Right ventricle myocardium inferior (tissue), 1 donor: ENCODE results near the gene PDE2A. TPM values are rescaled to one million over a fixed set of nuclear protein-coding genes. Genes with fewer than 3 reads are reported as not detected.

Experiments
- ATAC-seq: fragments of 200-7000 bp; cut with Tn5 transposase; one replicate; pipeline ENCODE4 v1.9.1; 2020; ENCODE audit warnings: mild to moderate bottlenecking, moderate library complexity
- DNase-seq: peaks from one replicate; pipeline ENCODE4 v3.0.0; 2021; ENCODE audit errors: missing footprints
- intact Hi-C: fragments of 100-400 bp; cut with DNase I; formaldehyde crosslinking; loops from one replicate; pipeline ENCODE4 v1.11.0; 2022
- total RNA-seq: library from RNA; stranded (reverse); fragmentation: NEBNext Ultra II Directional; extraction: Animal tissue kit (Norgen Biotek cat#: 25700); gene quantifications from one replicate; pipeline ENCODE4 v1.2.1, GENCODE V29; 2021
- donor health status: DM: no; HTN: yes; CAD: no; lungs with severe emphysema.

The PDE2A gene
- total RNA-seq, 1 donor from 2014 or later: 41.2 TPM

DNA sequence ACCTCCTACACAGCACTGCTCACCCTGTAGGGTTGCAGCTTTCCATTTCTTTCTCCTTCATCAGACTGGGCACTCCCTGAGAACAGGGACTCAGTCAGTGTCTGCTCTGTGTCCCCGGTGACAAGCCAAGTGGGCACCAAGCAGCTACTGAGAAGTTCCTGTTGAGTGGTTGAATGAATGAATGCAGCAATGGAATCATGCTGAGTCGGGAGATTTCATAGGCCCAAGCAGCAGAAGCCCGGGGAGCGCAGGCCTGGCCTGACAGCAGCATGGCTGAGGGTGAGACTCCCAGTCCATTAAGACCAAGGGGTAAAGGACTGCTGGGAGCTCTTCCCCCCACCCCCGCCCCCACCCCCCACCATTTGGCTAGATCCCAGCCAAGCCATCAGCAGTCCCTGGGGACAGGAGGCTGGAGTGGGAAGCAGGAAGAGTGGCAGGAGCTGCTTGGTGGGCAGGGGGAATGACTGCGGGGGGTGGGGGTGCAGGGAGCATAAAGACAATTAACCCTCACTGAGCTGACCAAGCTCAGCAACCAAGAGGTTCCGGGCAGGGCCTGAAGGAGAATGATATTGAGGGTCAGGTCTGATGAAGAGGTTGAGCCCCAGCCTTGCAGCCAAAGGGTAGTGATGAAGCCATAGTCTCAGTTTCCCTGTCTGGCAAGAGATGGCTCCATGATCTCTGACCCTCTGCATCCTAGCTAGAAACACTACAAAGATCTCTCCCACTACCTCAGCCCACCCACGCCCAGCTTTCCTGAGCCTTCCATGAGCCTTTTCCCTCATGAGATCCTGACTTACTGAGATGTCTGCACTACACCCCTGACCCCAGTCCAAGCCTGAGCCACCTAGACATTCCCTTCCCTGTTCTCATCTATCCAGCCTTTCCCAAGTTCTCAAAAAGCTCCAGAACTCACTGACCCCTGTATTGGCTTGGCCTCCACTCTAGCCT, 2.8 kb downstream of the PDE2A start:
- intact Hi-C loops: no loop called here
- ATAC-seq: no peak

DNA sequence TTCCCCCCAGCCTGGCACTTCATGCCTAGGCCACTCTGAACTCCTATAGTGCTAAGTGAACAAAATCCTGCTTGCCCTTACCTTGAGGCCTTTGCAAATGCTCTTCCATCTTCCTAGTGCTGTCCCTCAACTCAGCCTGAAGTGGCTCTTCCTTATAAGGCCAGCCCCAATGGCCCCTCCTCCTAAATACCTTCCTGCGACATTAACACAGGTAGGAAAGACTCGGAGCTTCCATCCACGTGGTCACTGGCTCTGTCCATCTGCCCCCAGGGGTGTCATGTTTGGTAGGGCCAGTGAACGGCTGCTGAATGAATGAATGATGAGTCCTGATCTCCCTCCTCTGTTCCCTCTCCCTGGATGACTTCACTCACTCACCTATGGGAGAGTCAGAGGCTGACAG, 4.2 kb downstream of the PDE2A start:
- ATAC-seq (no peak), DNase-seq (no peak)
- intact Hi-C loops: no loop called here

More for the DNA sequence above, 2.8 kb downstream of the PDE2A start:
- DNase-seq: no peak

DNA sequence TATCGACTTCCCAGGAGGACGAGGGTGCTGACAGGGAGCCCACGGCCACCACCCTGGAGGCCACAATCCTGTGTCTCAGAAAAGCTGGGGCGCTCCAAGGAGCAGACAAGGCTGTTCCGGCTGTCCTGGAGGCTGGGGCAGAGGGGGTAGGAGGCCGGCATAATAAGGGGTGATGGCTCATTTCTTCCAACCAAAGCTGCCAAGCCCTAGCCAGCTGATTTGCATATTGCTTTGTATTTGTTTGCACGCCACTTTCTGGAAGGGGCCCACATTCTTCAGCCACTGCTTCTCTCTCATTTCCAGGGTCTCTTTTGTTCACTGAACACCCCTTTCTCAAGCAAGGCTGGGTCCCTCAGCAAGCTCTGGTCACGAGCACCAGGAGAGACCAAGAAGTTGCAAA, 4.7 kb downstream of the PDE2A start:
- intact Hi-C loops: no loop called here
- DNase-seq (peak; percentile 15), ATAC-seq (no peak)

DNA sequence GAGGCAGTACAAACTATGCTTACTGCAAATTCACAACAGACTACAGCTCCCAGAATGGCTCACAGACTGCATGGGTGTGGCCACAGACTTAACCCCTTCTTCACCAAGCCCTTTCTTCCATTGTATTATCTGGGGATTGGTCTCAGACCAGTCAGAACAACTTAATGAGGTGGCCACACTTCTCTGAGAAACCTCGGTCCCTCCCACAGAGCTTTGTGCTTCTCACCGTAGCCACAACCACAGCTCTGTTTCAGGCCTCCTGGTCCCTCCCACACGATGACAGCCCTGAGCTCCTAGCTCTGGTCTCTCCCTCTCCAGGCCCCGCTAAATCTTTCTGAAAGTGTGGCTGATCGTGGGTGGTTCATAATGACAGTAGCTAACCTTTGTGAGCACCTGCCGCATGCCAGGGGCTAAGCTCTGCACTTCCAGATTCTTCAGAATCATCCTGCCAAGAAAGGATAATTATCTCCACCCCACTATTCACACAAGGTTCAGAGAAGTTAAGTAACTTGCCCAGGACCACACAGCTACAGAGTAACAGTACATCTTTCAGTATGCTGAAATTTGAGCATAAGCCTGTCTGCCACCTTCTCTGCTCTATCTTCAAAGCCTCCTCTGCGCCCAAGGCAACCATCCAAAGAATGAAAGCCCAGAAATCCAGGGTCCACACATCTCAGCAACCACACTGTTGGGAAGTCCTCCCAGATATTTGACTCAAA, 5.4 kb downstream of the PDE2A start:
- no peak for ATAC-seq
- DNase-seq: peak; percentile 13
- intact Hi-C loops: no loop called here

DNA sequence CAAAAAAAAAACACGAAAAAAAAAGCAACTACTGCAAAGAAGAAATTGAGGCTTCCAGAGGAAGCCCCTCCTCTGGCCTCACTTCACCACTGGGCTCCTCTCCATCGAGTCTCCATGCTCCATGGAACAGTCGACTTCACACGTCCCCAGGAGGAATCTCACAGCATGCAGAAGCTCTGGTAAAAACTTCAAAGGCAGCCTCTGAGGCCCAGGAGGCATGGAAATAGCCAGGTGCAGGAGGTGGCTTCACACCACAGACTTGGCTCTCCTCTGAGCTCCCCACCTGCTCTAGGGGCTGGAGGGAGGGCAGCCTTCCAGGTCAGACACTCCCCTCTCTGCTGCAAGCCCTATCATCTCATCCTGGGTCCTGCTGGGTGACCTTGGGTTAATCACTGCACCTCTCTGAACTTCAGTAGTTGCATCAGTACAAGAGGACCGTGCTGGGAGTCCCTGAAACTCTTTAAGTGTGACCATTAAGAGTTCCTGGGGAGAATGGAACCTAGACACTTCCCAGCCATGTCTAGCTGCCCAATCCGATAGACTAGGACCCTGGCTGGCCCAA, 8.2 kb downstream of the PDE2A start:
- ATAC-seq: no peak
- intact Hi-C loops: no loop called here

DNA sequence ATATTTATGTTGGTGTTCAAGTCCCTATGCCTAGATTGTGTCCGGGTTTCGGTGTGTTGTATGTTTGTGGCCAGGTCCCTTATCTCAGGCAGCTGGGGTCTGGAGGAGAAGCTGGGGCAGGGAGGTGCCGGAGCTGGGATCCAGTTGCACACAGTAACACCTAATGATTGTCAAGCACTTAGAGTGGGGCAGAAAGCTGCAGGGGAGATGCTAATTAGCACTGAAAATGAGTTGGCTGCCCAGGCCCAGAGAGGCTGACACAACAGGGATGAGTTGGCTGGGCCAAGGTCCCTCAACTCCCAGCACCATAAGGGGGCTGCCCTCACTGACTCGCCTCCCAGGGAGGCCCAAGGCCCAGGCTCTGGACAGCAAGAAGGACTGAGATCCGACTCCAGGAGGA, 12.2 kb downstream of the PDE2A start:
- intact Hi-C loops: no loop called here
- no peak for ATAC-seq

More for the DNA sequence above, 8.2 kb downstream of the PDE2A start:
- no peak for DNase-seq

DNA sequence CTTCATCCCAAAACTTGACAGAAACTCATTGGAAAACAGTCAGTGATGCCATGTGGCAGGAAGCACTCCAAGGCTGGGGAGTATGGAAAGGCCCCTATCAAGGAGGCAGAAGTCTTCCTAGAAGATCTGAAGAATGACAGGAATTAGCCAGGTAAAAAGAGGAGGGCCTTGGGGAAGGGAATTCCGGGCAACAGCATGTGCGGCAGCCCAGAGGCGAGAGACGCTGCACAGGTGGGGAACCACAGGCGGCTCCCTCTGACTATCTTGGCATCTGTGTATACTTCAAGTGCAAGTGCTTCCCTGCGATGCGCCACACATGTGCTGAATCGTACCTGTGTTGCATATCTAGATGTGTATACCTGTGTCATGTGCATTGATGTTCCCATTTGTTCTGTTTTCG, 12.7 kb downstream of the PDE2A start:
- intact Hi-C loops: no loop called here
- ATAC-seq (no peak), DNase-seq (no peak)

More for the DNA sequence above, 12.2 kb downstream of the PDE2A start:
- DNase-seq: no peak

DNA sequence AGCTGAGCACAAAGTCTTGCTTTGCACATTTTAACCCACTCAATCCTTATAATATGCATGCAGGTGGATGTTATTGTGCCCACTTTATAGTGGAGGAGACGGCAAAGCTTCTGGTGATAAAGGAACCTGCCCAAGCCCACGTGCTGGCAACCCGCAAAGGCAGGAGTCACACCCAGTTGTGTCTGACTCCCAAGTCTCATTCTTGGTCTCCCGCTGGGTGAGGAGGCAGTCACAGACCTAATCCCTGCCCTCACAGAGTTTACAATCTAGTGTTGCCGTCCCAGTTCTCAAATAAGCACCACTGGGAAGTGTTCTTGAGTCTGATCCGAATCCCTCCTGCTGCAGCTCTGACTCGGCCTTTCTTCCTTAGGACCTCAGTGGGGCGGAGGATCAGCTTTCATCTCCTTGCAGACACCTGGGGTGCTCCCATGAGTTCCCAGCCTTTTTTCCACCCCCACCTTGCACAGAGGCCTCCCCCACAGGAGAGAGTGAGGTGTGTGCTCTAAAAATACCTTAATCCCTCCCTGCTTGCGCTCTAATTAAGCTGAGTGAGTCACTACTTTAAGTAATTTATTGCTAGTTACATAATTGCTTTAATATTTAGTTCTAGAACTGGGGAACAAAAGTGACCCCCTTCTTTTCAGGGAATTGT, 15.1 kb downstream of the PDE2A start:
- intact Hi-C loops: no loop called here
- DNase-seq (no peak), ATAC-seq (no peak)

DNA sequence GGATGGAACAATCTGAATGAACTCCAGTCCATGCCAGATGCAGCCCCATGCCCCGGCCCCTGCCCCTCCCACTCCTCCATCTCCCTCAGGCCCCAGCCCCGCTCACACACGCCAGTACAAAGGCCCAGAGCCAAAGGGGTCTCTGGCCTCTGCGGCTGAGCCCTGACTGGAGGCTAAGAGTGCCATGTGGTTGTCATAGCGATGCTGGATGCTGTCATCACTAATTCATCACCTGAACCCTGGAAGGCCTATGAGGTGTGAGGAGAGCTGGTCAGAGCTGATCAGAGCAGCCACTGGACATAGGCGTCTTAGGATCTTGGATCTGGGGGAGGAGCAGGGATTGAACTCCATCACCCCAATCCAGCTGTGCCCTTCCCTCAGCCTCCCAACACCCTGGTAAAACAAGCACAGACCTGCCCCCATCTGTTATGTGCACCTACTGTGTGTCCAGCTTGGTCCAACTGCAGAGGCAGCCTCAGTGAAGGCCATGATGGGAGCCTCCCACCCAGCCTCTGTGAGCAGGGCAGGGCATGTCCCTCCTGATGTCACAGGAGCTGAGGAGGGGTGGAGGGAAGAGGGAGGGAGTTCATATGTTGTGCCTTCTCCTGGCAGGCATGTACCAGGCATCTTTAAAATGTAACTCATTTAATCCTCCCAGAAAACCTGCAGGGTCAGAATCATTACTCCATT, 16.7 kb downstream of the PDE2A start:
- DNase-seq: no peak
- no peak for ATAC-seq
- intact Hi-C loops: no loop called here

DNA sequence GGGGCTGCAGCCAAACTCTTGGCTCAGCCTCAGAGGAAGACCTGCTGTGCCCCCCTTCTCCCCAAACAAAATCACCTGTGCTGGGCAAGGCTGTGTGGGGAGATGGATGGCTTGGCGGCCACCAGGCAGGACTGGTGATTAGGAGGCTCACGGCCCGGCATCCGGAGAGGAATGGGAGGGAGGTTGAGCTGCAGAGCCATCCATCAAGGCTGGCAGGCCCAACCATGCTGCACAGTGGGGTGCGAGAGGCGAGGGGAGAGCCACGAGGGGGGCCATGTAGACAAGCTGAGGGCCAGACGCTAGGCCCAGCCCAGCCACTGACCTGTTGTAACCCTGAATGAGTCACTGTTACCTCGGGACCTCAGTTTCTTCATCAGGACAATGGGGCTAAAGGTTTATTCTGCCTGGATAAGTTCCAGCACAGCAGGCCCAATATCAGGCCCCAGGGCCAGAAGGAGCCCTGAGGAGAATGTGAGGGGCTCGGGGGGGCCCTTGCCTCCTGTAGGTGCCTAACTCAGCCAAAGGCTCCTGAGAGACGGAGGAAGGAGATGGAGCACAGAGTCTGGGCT, 18.2 kb downstream of the PDE2A start:
- ATAC-seq: no peak
- DNase-seq: no peak
- intact Hi-C loops: no loop called here

DNA sequence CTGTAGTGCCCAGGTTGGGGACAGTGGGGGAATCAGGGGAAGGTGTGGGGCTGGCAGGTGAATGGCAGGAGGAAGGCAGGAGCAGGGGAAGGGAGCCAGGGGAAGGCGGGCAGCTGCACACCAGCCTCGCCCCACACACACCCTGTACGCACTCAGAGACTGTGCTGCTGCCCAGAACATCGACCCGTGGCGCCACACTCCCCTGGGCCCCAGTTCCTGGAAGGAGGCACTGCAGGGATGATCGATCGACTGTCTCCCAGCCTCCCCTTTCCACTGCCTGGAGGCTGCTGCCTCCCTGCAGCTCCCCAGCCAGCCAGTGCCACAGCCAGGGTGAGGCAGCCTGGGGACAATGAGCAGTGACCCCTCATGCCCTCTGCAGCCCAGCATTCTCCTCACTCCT, 19.2 kb downstream of the PDE2A start:
- intact Hi-C loops: no loop called here
- no peak for DNase-seq
- no peak for ATAC-seq

DNA sequence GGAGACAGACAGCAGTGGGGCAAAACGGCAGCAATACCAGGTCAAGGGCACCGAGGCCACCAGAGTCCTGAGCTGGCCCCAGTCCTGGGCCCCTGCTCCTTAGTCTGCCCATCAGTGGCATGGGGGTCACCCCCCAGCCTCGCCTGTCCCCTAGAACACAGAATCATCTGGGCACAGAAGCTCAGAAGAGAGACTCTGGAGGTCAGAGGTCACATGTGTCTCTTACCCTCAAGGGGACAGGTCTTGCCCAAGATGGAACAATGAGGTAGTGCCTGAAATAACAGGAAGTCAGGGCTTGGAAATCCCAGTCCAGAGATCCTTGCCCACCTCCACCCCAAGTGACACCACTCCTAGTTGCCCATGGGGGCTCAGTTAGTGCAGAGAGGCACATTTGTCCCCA, 20.6 kb downstream of the PDE2A start:
- intact Hi-C loops: no loop called here
- no peak for DNase-seq
- ATAC-seq: no peak

DNA sequence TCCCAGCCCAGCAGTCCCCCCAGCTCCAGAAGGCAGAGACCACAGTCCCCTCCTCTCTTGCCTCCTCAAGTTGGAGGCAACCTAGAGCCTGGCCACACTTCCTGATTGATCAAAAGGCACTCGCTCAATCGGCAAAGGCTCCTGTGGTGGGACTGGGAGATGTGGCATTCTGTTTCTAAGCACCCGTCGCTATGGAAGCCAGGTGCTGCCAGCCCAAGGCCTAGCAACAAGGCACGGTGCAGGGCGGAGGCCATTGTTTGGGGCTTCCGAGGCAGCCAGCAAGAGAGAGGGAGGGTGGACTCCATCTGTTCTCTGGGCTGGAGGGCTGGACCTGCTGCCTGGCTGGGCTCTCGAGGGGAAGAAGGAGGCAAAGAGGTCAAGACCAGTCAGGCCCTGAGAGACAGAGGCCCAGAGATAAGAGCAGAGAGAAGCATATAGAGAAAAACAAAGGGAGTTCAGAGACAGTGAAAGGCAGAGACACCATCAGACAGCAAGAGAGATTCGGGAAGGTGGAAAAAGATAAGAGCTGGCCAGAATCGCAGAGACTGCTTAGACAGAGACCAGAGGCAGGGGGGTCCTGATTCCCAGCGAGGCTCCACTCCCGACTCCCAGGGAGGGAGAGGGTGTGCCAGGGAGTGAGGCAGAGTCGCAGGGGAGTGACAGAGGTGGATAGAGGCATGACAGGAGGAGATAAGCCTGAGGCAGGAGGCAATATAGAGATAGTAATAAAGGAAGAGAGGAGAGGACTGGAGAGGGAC, 21.2 kb downstream of the PDE2A start:
- DNase-seq (no peak), ATAC-seq (no peak)
- intact Hi-C loops: no loop called here

DNA sequence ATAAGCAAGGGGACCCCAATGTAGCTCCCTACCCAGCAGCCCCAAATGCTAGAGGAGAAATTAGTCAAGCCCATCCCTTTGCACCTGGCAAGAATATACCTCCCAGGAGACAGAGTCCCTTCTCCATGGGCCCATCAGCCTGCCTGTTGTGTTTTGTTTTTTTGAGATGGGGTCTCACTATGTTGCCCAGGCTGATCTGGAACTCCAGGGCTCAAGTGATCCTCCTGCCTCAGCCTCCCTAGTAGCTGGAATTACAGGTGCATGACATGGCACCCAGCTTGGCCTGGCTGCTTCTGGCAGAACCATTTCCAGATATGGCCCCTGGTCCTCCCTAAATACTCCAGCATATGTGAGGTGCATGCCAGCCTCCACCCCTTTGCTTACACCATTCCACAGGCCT, 22.1 kb downstream of the PDE2A start:
- ATAC-seq (no peak), DNase-seq (no peak)
- intact Hi-C loops: no loop called here

DNA sequence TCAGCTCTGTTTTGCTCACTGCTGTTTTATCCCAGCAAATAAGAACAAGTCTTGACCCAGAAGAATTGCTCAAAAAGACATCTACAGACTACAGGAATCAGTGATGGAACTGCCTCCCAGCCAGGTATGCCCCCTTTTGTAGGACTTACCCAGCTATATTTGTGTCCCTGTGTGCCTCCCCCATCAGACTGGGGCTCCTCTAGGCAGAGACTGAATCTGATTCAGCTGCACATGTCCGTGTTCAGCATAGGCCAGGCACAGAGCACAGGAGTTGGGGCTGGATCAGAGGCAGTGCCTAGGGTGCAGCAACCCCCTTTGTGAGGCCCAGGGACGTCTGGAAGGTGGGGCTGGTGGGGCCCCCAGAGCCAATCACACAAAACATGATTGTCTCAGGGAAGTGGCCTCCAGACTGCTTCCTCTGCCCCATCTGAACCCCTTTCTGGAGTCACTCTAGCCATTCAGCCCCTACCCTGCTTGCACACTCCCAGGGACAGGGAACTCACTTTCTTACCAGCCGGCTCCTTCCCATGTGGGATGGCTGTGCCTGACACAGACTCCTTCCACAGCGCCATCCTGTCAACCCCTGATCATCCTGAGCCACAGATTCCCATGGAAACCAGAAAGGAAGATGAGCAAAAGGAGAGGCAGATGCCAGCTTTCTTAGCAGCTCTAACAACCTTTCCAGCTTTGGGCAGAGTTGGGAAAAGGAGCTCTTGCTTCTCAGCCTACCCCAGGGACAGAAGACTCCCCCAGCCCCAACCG, 24.8 kb downstream of the PDE2A start:
- ATAC-seq (no peak), DNase-seq (no peak)
- intact Hi-C loops: loop anchor here (10.0 kb wide), 1 partner anchor 175 kb away; no protein-coding TSS in a partner anchor

DNA sequence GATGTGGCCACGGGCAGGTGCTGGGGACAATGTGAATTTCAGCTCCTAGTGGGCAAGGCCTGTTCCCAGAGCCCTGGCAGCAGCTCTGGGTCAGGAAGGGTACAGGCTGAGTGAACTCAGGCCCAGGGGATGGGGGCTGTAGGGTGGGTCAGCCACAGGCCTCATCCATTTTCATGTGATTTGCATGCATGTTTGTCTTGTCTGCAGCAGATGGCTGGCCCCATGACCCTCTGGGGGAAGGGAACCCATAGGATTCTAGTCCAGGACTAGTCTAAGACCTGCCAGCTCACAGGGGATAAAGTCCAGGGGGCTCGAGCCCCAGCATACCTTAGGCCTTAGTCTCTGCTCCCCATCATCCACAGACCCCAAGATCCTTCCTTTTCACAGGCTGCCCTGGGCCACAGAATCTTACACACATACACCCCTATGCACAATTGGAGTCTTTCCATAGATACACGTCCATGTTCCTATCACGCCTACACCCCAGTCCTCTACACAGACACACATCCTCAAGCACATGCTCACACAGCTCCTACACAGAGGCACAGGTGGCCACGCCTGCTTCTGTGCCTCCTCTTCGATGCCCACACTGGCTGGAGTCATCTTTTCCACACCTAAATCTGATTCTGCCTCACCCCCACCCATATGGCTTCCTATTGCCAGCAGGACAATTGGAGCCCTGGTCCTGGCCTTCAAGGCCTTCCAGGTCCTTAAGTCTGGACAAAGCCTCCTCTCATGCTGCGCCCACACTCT, 25.7 kb downstream of the PDE2A start:
- intact Hi-C loops: loop anchor here (10.0 kb wide), 1 partner anchor 174 kb away; no protein-coding TSS in a partner anchor
- ATAC-seq: no peak
- DNase-seq: no peak
